Stimulated activated CD8-positive, alpha-beta memory T cell treated with anti-CD3 and anti-CD28 coated beads, Interleukin-12 subunit alpha, Interleukin-12 subunit beta, amount 100 ng/mL, for 24 hours (primary cell): ENCODE results near the gene KDM5C.

Experiments
- DNase-seq: peaks from one replicate; pipeline ENCODE4 v3.0.0-alpha.2; 2020; ENCODE audit errors: extremely low read depth

The KDM5C gene

GRCh38 chrX:53250556-53250955 lies 25.5 kb upstream of the KDM5C start:
- no peak for DNase-seq

GRCh38 chrX:53249408-53250042 lies 24.5 kb upstream of the KDM5C start:
- DNase-seq: no peak

GRCh38 chrX:53247928-53248327 lies 22.9 kb upstream of the KDM5C start:
- DNase-seq: no peak

GRCh38 chrX:53246231-53246630 lies 21.2 kb upstream of the KDM5C start:
- DNase-seq: no peak

- no peak for DNase-seq
Measured at GRCh38 chrX:53244610-53245009, 19.6 kb upstream of the KDM5C start.

- no peak for DNase-seq
Measured at GRCh38 chrX:53242310-53242709, 17.3 kb upstream of the KDM5C start.

- DNase-seq: no peak
Measured at GRCh38 chrX:53241558-53241957, 16.6 kb upstream of the KDM5C start.

- DNase-seq: no peak
Measured at GRCh38 chrX:53239474-53239873, 14.5 kb upstream of the KDM5C start.

GRCh38 chrX:53237056-53237455 lies 12.0 kb upstream of the KDM5C start:
- no peak for DNase-seq

GRCh38 chrX:53236025-53236679 lies 11.1 kb upstream of the KDM5C start:
- DNase-seq: no peak

- DNase-seq: no peak
Measured at GRCh38 chrX:53235566-53235965, 10.6 kb upstream of the KDM5C start.

- no peak for DNase-seq
Measured at GRCh38 chrX:53234484-53234883, 9.5 kb upstream of the KDM5C start.

- no peak for DNase-seq
Measured at GRCh38 chrX:53233536-53233935, 8.5 kb upstream of the KDM5C start.

- no peak for DNase-seq
Measured at GRCh38 chrX:53230116-53230515, 5.1 kb upstream of the KDM5C start.

GRCh38 chrX:53227224-53227765 lies 2.3 kb upstream of the KDM5C start:
- no peak for DNase-seq

GRCh38 chrX:53223955-53224859 lies 800 bp downstream of the KDM5C start:
- no peak for DNase-seq

- DNase-seq: no peak
Measured at GRCh38 chrX:53223068-53223693, 1.8 kb downstream of the KDM5C start.

GRCh38 chrX:53211391-53211978 lies 13.5 kb downstream of the KDM5C start:
- no peak for DNase-seq

- no peak for DNase-seq
Measured at GRCh38 chrX:53196678-53197077, 28.3 kb downstream of the KDM5C start.

GRCh38 chrX:53195401-53195800 lies 29.6 kb downstream of the KDM5C start:
- no peak for DNase-seq

- DNase-seq: no peak
Measured at GRCh38 chrX:53194308-53194707, 30.7 kb downstream of the KDM5C start.

- no peak for DNase-seq
Measured at GRCh38 chrX:53193093-53193492, 31.9 kb downstream of the KDM5C start.
